Adrenal gland (tissue), 12 donors: ENCODE data around the gene TNRC6C. TPM values are rescaled to one million over a fixed set of nuclear protein-coding genes. Genes with fewer than 3 reads are reported as not detected.

Experiments
- DNase-seq, 7 donors: peaks; one replicate each; pipeline ENCODE4 v3.0.0-alpha.2; 2019 to 2020
- H3K27ac ChIP-seq, 5 donors: fragments of 200-600 bp; sonication (generic) in 4 of 5; 1 replicate in 3 of 5; 2 replicates in 2 of 5; pipeline versions ENCODE4 v1.5.1 to v1.8.0; 2016 to 2020; ENCODE audit warnings: mild to moderate bottlenecking in 1 of 5
- H3K27me3 ChIP-seq: fragments of 200-600 bp; 2 replicates; pipeline ENCODE4 v1.8.0; 2021
- H3K36me3 ChIP-seq, 2 donors: fragments of 200-600 bp; replicated peaks in 1 of 2; 1 replicate in 1 of 2; 2 replicates in 1 of 2; pipeline versions ENCODE4 v1.5.1 to v1.8.0; 2018 to 2022
- H3K4me1 ChIP-seq, 2 donors: fragments of 200-600 bp; replicated peaks in 1 of 2; 1 replicate in 1 of 2; 2 replicates in 1 of 2; pipeline versions ENCODE4 v1.5.1 to v1.8.0; 2018 to 2021
- H3K4me3 ChIP-seq, 4 donors: fragments of 200-600 bp; sonication (generic) in 3 of 4; one replicate each; pipeline ENCODE4 v1.5.1; 2016 to 2018
- H3K9me3 ChIP-seq, 3 donors: fragments of 200-600 bp; sonication (generic) in 1 of 3; replicated peaks in 1 of 3; 1 replicate in 2 of 3; 2 replicates in 1 of 3; pipeline versions ENCODE4 v1.5.1 to v1.8.0; 2016 to 2021
- POLR2A ChIP-seq, 2 donors: fragments of 450-650 bp; IDR thresholded peaks; one replicate each; pipeline ENCODE4 v1.6.1; 2017; ENCODE audit warnings: antibody characterized with exemption in 2 of 2, mild to moderate bottlenecking in 2 of 2, moderate library complexity in 1 of 2
- WGBS, 4 donors: extraction: QIAGEN DNeasy Blood & Tissue Kit in 2 of 4; methylation state at CpG; one replicate each; pipeline versions ENCODE4 v1.1.5 to v1.1.7; 2013 to 2017; 5-methylcytosine and 5-hydroxymethylcytosine counted together
- intact Hi-C, 2 donors: fragments of 100-400 bp; cut with DNase I; formaldehyde crosslinking; loops; one replicate each; pipeline versions ENCODE4 v1.14.1 to v1.15.0; 2022 to 2023
- polyA plus RNA-seq, 3 donors: library from polyadenylated mRNA; stranded (reverse); fragments of 200-250 nt in 2 of 3; fragments of 350-450 nt in 1 of 3; fragmentation: Illumina TruSeq in 1 of 3; extraction: RNeasy Lipid Tissue Mini Kit (QIAGEN cat#74804) in 1 of 3; gene quantifications; one replicate each; pipeline ENCODE4 v1.2.3, GENCODE V29; 2013 to 2014
- total RNA-seq, 9 donors: library from RNA; depleted of rRNA in 4 of 9; stranded (reverse); fragments of >200 nt in 4 of 9; fragments of 120-200 nt in 1 of 9; fragmentation: NEBNext Ultra II Directional in 1 of 9; extraction: Animal tissue kit (Norgen Biotek cat#: 25700) in 1 of 9; gene quantifications; one replicate each; pipeline versions ENCODE4 v1.1.0 to v1.2.4, GENCODE V29; 2013 to 2023
- TF ChIP-seq, protein P1 (sequence below), 6 experiments: fragments of 450-650 bp in 4 of 6; fragments of 200-600 bp in 2 of 6; sonication (generic) in 1 of 6; IDR thresholded peaks; 1 replicate in 5 of 6; 2 replicates in 1 of 6; pipeline versions ENCODE4 v1.5.1 to v1.8.0; 2016 to 2021; ENCODE audit warnings: antibody characterized with exemption in 6 of 6, mild to moderate bottlenecking in 2 of 6, moderate library complexity in 1 of 6
- donor health status: healthy with polysubstance abuse.
- donor health status: Bipolar disorder and iron deficiency.
- donor health status: DM: yes; HTN: yes; CAD: no.
- donor health status: DM: no; HTN: no; CAD: no.
- donor health status: DM: no; HTN: no; CAD: no.
- donor health status: DM: yes; HTN: yes; CAD: no.

The TNRC6C gene
- total and polyA plus RNA-seq, 12 donors = 2.8 to 18.7 (median 11.2) TPM

GRCh38 chr17:78057113-78057740 lies 98.7 kb downstream of the TNRC6C start:
- intact Hi-C loops = no loop called here
- no peak for DNase-seq
- Histone ChIP-seq H3K4me3 (no peak overlapping the region), H3K27me3 (no peaks in the 10 kb centered on the region), H3K36me3 (no peaks in the 10 kb centered on the region), H3K4me1 (peaks cover 0 to 9% of the 10 kb centered on the region in 2 donors), H3K27ac (no peak overlapping the region), H3K9me3 (no peaks in the 10 kb centered on the region)
- TF ChIP-seq POLR2A (IDR thresholded peaks at IDR 0.05) = no peak
- TF ChIP-seq, protein P1, sequence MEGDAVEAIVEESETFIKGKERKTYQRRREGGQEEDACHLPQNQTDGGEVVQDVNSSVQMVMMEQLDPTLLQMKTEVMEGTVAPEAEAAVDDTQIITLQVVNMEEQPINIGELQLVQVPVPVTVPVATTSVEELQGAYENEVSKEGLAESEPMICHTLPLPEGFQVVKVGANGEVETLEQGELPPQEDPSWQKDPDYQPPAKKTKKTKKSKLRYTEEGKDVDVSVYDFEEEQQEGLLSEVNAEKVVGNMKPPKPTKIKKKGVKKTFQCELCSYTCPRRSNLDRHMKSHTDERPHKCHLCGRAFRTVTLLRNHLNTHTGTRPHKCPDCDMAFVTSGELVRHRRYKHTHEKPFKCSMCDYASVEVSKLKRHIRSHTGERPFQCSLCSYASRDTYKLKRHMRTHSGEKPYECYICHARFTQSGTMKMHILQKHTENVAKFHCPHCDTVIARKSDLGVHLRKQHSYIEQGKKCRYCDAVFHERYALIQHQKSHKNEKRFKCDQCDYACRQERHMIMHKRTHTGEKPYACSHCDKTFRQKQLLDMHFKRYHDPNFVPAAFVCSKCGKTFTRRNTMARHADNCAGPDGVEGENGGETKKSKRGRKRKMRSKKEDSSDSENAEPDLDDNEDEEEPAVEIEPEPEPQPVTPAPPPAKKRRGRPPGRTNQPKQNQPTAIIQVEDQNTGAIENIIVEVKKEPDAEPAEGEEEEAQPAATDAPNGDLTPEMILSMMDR (IDR thresholded peaks at IDR 0.05) = no peak
- 87 to 91% (median 90%) methylated on average over 3 of the region's 3 CpGs for WGBS, 4 donors

DNA sequence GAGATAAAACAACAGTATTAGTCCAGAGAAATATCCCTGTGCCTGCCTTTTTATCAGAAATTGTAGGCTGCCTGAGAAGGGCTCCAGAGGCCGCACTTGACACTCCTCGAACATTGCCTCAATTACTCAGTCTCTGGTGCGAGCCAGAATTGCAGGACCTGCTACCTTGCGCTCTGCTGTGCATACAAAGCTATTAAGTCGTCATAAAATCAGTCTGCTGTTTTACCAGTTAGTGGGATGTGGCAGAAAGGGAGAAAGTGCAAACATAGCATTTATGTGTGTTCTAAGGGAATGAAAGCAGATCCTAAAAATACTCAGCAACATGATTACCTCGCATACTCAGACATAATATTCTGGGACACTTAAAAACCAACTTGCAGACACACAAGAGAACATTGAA lies 99.5 kb downstream of the TNRC6C start:
- H3K4me3 ChIP-seq = no peak overlapping the region
- WGBS, 4 donors = 83 to 92% (median 85%) methylated on average over 4 to 6 of the region's 6 CpGs
- no peak for DNase-seq
- TF ChIP-seq, protein P1 (IDR thresholded peaks at IDR 0.05) = no peak
- TF ChIP-seq POLR2A (IDR thresholded peaks at IDR 0.05) = no peak
- no peaks in the 10 kb centered on the region for H3K9me3 ChIP-seq
- intact Hi-C loops = no loop called here
- no peaks in the 10 kb centered on the region for H3K27me3 ChIP-seq
- H3K27ac ChIP-seq = no peak overlapping the region
- peaks cover 0 to 9% of the 10 kb centered on the region in 2 donors for H3K4me1 ChIP-seq
- H3K36me3 ChIP-seq = no peaks in the 10 kb centered on the region

- DNase-seq = no peak
- intact Hi-C loops = no loop called here
- H3K27me3 ChIP-seq = no peaks in the 10 kb centered on the region
- no peaks in the 10 kb centered on the region for H3K9me3 ChIP-seq
- TF ChIP-seq, protein P1 (IDR thresholded peaks at IDR 0.05) = no peak
- TF ChIP-seq POLR2A (IDR thresholded peaks at IDR 0.05) = no peak
- H3K4me1 ChIP-seq = peaks cover 0 to 9% of the 10 kb centered on the region in 2 donors
- H3K27ac ChIP-seq = no peak overlapping the region
- 89 to 100% (median 92%) methylated on average over 1 of the region's 1 CpG for WGBS, 4 donors
- no peaks in the 10 kb centered on the region for H3K36me3 ChIP-seq
- no peak overlapping the region for H3K4me3 ChIP-seq
Measured at GRCh38 chr17:78058581-78058980, 100.1 kb downstream of the TNRC6C start.

DNA sequence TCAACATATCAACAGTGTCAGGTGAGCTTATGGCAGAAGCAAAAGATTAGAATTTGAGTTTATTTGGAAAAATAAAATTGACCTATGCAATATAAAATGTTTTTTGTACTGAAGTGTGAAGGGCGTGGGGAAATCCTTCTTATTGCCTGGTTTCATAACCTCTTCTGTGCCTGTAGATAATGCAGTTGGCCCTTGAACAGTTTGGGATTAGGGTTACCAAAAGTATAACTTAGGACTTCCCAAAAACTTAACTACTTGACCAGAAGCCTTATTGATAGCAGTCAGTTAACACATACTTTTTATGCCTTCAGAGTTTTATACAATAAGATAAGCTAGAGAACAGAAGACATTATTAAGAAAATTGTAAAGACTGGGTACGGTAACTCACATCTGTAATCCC lies 104.1 kb downstream of the TNRC6C start:
- Histone ChIP-seq H3K27me3 (no peaks in the 10 kb centered on the region), H3K36me3 (peaks cover 0 to 8% of the 10 kb centered on the region in 2 donors), H3K4me1 (peaks cover 0 to 9% of the 10 kb centered on the region in 2 donors), H3K9me3 (no peaks in the 10 kb centered on the region), H3K27ac (no peak overlapping the region), H3K4me3 (no peak overlapping the region)
- WGBS, 4 donors = 88 to 96% (median 91%) methylated on average over 2 of the region's 2 CpGs
- no peak for DNase-seq
- TF ChIP-seq POLR2A (IDR thresholded peaks at IDR 0.05) = no peak
- TF ChIP-seq, protein P1 (IDR thresholded peaks at IDR 0.05) = no peak
- intact Hi-C loops = no loop called here
